ENCODE data around the gene ELOVL6.

The ELOVL6 gene

GRCh38 chr4:110202024-110202423, 3.6 kb upstream of the ELOVL6 start:
- no peak for TF ChIP-seq CTCF (conservative IDR thresholded peaks at IDR 0.05)
- no peak overlapping the region for H3K27ac ChIP-seq

GRCh38 chr4:110201502-110201901, 3.1 kb upstream of the ELOVL6 start:
- no peak for TF ChIP-seq CTCF (conservative IDR thresholded peaks at IDR 0.05)
- no peak overlapping the region for H3K27ac ChIP-seq

- H3K27ac ChIP-seq: no peak overlapping the region
- no peak for TF ChIP-seq CTCF (conservative IDR thresholded peaks at IDR 0.05)
Observed at GRCh38 chr4:110200689-110201088, 2.3 kb upstream of the ELOVL6 start.

- TF ChIP-seq CTCF (conservative IDR thresholded peaks at IDR 0.05): no peak
- peak overlapping the region; percentile 95 for H3K27ac ChIP-seq
Observed at GRCh38 chr4:110198049-110198434, 373 bp downstream of the ELOVL6 start.

- H3K27ac ChIP-seq: peak overlapping the region; percentile 95
Observed at GRCh38 chr4:110197529-110198042, 829 bp downstream of the ELOVL6 start.

GRCh38 chr4:110196871-110197528, 1.4 kb downstream of the ELOVL6 start:
- H3K27ac ChIP-seq: peak overlapping the region; percentile 95
- no peak for TF ChIP-seq CTCF (conservative IDR thresholded peaks at IDR 0.05)

More at GRCh38 chr4:110197529-110198042, 829 bp downstream of the ELOVL6 start:
- TF ChIP-seq CTCF (conservative IDR thresholded peaks at IDR 0.05): no peak

- H3K27ac ChIP-seq: peak overlapping the region; percentile 95
- no peak for TF ChIP-seq CTCF (conservative IDR thresholded peaks at IDR 0.05)
Observed at GRCh38 chr4:110196206-110196870, 2.1 kb downstream of the ELOVL6 start.

Data from VCaP (cell line).